GM18508 (cell line): ENCODE data around the gene KCNMA1.
A peak's percentile ranks its signal among the peaks of the same experiment; 100 is the strongest.

Experiments
- ATAC-seq: cut with Tn5 transposase; IDR thresholded peaks from one replicate; pipeline ENCODE4 v1.9.1; 2021; ENCODE audit warnings: moderate number of reproducible peaks; ENCODE audit not compliant: insufficient read depth, unreplicated experiment

KCNMA1 gene

DNA sequence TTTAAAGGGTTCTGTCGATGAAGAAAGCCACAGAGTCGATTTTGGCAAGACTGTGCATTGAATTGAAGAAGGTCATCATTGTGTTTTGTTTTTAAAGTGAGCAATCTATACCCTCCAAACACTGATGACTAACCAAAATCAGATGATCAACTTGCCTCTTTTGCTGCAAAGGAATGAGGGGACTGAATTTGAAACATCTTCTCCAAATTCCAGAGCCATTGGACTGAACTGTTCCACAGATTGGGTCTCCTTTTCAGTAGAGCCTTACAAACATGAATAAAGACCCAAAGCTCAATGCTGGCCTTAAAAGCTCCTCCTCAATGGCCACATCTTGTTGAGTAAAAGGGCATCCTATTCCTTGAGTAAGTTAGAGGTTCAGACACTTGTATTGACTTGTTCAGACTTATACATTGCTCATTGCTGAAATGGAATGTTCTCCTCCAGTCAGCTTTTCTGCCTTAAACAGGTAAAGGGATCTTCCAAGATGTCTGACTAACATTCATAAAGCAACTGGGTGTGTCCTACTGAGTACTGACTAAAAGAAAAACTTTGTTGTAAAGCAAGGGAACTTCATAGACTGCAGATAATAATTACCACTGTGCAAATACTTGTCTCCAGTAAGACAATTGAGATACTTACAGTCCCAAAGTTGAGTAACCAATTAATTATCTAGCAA is 630.6 kb downstream of the KCNMA1 start:
- no peak for ATAC-seq

DNA sequence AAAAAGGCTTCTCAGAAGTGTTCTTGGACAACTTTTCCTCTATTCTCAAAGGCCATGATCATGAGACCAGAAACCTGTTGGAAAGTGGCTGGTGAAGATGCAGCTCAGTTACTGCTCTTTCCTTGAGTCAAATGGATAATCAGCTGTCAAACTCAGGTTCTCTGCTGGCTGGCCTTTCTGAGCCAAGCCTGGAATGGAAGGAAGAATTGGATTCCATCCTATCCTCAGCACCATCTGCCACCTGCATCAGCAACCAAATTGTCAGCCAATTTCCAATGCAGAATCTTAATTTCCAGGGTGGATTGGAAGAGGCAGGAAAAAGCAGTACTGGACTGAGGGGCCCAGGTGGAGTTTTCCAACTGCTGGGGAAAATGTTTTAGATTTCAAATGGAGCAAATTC is 631.7 kb downstream of the KCNMA1 start:
- ATAC-seq, result no peak

DNA sequence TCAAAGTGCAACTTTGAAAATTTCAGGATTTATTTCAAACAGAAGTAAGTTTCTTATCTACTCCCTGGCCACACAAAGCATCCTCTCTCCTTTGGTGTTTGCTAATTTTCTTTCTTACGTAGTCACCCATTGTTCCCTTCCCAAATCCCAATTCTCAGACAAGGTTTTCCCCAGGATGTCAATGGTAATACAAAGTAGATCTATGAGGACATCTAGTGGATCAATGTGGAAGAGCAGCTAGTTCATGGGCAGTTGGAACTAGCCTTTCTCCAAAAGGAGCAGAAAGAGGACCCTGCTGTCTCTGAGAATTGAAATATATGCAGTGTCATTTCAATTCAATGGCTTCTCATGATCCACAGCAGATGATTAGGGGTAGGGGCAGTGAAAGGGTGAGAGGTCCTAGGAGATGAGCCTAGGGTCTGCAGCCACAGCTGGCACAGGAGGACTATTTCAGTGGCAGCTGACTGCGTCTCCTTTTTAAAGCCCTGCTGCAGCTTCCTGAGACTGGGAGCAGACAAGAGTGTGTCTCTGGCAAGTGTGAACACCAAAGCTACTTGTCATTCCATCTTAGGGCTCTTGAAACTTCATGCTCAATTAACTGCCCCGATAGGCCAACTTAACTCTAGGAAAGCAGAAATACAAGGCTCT is 632.6 kb downstream of the KCNMA1 start:
- ATAC-seq, result no peak

DNA sequence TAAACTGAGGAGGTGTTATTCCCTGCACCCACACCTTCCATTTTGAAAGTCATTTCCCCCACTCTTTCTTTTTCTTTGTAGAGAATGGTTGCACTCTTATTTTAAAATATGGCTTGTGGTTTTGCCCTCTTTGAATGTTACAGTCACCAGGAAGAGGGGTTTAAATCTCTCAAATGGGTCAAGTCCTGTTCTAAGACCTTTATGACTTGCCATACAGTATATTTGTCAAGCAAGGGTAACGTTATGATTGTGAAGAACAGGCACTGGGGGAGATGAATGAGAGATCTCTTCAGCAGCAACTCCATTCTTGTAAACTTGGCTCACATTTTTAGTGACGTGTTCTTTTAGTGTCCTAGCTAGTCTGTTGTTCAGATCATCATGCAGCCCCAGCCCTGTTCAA is 634.7 kb downstream of the KCNMA1 start:
- no peak for ATAC-seq

DNA sequence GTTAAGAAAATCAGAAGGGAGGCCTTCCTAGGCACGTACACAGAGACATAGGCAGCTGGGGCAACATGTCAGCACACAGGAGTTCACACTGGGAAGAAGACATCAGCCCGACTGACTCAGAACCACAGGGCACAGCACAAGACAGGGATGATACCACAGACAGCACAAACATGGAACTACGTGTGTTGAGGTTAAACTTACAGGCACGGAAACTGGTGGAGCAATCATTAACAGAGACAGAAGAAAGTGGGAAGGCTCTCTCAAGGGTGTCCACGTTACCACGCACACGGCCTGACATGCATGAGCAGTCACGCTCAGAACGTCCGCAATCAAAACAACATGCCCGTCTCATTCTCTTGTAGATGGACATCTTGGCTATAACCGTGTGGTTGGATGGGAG is 636.4 kb downstream of the KCNMA1 start:
- no peak for ATAC-seq

DNA sequence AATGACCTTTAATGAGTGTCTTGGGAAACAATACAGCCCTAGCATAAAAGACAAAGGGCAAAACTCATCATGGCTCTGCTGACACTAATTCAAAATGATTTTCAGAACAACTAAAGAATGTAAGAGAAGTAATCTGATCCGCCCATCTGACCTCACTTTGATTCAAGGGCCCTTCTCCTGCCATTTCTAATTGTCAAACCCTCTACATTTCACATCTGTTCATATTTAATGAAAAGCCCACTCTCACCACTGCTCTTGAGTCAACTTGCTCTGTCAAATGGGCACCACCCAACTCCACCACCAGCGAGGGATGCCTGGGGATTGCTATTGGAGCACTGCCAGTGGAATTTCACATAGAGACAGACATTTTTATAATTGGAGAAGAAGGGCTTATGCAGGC is 639.2 kb downstream of the KCNMA1 start:
- ATAC-seq, result no peak

DNA sequence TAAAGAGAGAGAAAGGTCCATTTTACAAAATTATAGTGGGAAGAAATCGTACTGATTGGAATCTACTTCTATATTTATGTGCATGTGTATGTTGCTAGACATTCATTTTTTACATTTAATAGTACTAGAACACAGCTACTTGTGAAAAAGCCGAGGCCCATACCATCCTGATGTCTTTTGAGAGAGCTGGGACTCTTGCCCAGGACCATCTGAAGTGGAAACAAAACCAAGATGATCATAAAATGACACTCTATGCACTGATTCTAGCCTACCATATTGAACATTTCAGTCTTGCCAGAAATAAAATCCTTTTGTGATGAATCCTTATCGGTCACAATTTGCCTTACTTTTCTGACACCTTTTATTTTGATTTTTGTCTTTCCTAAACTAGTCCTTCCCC is 640.0 kb downstream of the KCNMA1 start:
- no peak for ATAC-seq

DNA sequence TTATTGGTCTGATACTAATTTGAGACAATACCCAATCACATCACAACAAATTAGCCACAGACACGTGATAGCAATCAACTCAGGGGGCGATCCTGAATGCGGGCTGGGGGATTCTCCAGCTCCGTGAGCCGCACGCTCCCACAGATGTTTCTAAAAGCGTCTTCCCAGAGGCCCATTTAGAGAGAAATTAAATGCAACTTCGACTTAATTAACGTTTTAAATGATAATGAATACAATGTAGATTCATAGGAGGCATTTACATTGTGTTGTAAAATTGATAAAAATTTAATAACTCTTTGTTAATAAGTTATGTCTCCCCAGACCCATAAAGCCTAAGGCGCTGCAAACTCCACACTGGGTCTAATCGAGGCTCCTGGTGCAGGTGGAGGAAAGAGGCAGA is 642.6 kb downstream of the KCNMA1 start:
- ATAC-seq, result no peak

DNA sequence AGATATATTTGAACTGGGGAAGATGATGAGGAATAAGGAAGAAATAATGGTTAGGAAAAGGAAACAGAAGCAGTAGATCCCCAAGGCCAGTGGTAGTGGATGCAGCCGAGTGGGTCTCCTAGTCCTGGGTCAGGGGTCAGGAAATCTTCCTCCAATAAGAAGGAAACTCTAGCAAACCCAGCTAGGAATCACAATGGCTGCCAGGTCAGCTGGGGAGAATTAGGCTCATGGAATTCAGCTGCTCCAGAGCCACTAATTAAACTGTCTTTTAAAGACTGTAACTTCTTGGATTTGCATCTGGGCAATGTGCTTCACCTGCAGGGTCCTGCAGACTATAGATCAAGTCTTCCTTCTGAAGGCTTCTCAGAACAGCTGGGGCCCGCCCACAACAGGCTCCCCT is 644.4 kb downstream of the KCNMA1 start:
- ATAC-seq, result no peak

DNA sequence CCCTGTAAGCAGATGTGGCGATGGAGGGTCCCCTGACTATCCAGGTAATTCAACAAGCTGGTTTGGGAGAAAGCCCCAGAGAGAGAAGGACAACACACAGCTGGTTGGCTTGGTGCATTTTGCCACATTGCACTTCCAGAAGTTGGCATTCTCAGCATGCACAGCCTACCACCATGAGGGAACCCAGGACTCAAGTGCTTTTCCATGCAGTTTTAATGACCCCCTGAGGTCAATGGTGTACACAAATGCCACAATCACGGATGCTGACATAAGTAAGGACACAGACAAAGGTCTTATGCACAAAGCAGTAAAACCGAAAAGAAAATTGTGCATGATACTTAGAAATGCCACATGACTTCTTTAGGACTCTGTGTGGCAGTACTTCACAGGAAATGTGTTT is 645.1 kb downstream of the KCNMA1 start:
- ATAC-seq, result no peak

DNA sequence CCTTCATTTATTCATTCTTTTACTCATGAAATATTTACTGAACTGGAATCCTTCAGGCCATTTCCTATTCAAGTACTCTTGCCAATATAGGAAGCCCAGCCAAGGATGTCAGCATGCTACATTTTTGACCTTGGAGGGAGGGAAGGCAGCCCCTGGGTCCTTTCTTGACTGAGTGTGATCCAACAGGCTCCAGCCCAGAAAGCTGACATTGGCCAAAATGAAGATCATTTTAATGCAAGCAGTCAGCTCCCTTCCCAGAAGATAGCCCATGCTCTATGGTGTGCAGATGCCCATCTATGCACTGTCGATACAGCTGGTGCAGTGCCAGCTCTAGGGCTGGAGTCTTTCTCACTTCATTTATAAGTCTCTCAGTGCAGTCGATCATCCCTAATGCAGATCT is 646.0 kb downstream of the KCNMA1 start:
- ATAC-seq, result no peak

DNA sequence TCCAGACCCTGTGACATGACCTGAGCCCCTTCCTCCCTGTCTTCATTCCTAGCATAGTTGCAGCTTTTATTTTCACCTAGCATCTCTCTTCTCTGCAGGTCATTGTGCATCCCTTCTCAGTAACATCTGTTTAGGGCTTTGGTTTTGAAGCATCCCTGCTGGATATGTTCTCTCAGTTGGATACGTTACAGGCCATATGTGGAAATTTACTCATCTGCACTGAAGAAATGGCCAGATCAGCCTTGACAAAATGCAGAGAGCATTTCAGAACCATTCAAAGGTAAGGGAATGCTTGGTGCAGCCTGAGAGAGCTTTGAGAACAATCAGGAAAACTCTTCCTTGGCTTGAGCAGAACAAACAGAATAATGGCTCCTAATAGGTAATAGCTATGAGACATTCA is 647.0 kb downstream of the KCNMA1 start:
- no peak for ATAC-seq

DNA sequence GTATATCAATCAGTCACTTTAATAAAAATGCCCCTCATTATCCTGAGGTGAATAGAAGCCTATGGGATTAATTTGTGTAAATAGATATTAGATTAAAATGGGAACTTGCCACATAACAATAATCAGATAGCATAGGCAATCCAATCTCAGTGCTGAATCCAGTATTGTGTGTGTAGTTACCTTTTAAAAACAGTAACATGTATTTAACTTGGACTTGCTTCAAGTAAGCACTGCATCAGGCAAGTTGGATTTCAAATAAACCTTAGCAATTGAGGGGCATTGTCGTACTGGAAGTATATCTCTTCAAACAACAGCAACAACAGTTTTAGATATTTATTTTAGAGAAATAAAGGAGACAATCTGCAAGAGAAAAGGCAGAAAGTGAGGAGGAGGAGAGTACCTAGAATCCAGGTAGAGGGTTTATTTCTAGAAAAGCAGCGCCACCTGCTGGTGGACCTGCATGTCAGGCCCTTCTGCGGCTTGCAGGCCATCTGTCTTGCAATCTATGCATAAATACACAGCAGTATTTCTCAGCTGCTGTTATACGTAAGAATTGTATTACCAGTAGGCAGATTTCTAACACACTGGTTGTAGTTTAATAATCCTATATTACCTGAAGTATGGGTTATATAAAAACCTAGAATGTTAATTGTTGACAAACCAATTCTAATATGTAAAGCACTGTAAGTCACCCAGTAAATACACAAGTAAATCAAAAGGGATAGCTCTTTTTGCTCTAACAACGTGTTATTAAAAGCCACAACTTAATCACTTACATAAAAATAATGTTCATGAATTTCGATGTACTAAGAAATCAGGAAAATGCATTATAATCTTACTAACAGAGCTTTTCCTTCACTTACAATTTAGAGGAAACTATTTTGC is 652.8 kb downstream of the KCNMA1 start:
- ATAC-seq, result peak; percentile 93

DNA sequence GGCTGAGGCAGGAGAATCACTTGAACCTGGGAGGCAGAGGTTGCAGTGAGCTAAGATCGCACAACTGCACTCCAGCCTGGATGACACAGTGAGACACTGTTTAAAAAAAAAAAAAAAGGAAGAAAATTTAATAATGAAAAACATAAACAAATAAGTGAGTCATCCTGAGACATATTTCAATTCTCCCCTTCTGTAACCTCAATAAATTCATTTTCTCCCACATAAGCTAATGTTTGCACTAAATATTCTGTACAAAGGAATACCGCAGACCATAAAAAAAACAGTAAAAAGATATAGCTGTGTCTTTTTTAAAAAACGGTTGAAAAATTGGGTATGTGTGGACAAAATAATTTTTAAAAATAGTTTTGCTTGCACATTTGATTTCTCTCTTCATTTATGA is 654.0 kb downstream of the KCNMA1 start:
- ATAC-seq, result no peak

DNA sequence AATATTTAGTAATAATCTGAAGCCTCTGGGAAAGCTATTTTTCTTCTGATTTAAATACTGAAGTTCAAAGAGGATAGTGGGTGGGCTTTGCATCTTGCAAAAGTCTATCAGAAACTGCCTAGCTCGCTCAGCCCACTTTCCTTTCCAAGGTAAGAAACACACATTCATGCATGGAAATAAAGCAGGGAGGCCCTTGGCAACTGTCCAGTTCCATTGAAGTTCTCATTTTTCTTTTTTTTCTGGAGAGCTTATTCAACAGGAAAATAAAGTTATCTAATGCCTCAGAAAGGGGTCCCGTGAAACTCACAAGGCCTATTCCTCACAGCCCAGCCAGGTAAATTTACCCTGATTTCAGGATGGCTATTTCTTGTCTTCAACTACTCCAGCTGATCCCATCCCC is 654.9 kb downstream of the KCNMA1 start:
- no peak for ATAC-seq

DNA sequence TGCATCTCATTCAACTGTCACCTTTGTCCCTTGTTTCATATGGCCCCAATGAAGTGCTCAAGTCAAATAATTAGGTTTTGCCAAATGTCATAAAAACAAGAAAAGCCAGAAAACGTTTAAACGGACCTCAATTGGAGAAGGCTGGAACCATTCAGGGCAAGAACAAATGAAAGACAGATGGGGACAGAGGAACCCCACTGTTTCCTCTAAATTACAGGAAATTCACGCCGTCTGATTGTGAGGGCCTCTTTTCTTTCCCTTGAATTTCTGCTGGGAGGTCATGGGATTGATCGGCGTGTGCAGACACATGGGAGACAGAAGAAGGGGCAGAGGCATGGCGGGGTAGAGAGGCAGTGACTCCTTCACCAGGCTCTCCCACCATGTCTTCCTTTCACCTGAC is 656.4 kb downstream of the KCNMA1 start:
- ATAC-seq, result no peak

DNA sequence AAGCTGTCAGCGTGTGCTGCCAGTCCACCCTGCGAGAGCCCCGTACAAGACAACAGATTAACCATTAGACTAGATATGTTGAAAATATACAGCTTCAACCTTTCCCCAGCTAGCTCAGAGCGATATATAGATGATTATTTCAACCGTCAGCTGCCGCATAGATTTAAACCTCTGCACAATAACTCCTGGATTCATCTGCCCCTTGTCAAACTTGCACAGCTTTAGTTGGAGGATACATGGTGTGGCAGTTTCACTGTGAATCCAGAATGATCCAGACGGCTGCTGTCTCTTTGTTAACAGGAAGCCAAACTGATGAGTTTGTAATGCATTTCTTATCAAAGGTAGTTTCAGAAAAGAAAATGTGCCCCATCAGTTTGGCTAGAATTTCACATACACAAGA is 659.7 kb downstream of the KCNMA1 start:
- no peak for ATAC-seq

DNA sequence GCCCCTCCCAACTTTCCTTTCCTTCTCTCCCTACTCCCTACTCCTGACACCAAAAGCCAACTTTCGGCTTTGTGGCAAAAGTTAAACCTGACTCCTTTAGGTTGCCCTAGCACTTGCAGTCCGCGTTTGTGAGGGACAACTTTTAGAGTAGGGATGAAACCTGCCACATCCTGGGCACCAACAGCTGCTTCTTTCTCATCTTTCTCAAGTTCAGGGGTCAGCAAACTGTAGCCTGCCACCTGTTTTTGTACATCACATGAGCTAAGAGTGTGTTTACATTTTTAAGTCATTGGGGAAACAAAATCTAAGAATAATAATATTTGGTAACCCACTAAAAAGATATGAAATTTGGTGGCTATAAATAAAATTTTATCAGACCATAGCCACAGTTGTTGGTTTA is 660.6 kb downstream of the KCNMA1 start:
- ATAC-seq, result no peak

DNA sequence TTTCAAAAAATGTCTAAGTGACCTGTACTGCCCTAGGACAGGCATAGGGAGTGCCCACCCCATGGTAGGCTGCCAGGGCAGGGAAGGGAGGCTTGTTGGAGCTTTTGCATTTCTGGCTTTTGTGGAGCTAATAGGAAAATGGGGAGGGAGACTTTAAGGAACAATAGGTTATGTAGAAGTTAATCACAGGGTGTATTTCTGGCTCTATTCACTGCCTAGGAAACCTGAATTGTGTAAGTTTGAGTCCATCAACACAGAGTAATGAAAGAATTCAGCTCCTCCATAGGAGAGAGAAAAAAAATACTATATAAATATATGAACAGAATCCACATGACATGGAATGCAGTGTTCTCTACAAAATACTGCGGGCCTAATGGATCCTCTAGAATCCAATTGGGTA is 661.5 kb downstream of the KCNMA1 start:
- ATAC-seq, result no peak

DNA sequence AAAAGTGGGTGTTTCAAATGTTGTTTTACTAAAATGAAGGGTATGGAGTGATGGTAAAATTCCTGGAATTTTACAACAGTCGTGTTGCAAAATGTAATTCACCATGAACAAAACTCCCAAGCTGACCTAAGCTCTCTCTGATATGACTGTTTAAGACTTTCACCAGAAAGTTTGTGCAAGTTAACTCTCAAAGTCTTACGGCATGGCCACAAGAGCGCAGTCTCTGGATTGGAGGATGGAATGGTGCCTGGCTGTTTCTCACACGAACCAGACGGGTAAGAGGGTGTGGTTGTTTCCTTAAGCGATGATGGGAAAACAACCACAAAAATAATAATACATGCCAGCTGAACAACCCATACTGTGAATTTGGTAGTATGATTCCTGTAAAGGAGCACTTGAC is 662.5 kb downstream of the KCNMA1 start:
- ATAC-seq, result no peak

DNA sequence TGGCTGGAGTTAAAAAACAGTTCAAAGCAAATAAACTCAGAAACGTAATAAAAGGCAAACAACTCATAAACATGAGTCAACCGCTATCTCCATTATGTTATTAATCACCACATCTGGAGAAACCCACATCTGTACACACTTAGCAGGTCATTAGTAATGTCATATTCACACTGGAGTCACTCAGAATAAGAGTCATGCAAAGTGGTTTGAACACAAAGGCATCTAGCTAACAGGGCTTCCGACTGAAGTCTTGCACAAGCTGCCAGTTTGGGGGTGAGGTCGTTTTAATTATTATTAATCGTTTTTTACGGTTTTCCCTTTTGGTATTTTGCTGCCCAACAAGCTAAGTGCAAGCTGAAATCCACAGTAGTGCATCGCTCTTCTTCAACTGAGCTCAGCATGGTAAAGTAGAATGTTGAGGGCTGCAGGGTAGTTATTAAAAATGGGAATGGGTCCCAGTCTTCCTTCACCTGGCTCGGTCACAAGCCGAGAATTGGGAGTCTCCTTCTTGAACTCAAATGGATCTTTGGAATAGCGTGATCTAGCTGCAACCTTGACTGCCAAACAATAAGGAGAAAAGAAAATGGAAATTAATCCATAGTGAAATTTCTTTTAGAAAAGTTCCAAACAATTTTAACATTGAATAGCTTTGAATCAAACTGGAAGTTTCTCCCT is 663.5 kb downstream of the KCNMA1 start:
- no peak for ATAC-seq
